NCI-H2196 treated with DMSO at 0.1 percent for 48 hours (cell line): Measurements from ENCODE around the gene RELA.
"Not testable (repeated sequence)": the region's sequence is repeated elsewhere in the genome, so short reads cannot be mapped to it uniquely, and the experiment has no call there.

ENCODE experiments used
- DNase-seq: peaks from one replicate; lab custom pipeline; 2025; ENCODE audit not compliant: unreplicated experiment; lab: John Stamatoyannopoulos, UW

RELA gene

DNA sequence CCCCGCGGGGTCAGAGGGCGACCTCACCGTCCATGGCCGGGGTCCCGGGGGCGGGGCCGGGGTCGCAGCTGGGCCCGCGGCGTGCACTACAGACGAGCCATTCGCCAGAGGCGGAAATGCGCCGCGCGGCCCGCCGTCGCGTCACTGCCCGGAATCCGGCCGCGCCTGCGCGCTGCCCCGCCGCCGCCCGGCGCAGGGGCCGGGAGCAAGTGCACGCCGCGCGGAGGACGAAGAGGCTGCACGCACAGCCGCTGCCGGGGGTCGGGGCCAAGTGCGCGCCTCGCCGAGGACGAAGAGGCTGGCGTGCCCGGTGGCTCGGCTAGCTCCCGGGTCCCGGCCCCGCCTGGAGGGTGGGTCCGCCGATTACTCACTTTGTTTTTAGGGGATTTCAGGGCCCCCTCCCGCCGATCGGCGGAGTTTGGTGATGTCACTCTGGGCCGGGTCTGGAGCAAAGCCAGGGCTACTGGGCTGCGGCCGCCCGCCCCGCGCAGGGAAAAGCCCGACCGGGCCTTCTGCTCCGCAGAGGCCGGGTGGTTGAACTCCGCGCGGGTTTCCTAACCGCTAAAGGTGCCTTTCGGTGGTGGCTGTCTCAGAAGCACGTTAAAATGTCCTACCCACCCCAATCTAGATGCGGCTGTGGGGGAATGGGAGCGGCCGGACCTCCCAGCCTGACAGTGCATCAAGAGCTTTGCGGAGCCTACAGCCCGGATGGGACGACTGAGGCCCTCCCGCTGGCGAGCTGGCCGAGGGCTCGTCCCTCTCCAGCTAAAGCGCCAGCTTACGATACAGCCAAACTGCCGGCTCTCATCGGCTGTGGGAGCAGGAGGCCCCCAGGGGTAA lies at the start of gene RELA:
Gene RELA, minus strand, starts transcription at position 118 of the 840 bp plus-strand sequence. Its CDS starts 84 bp downstream, at position 34.
- peak; percentile 83 for DNase-seq

DNA sequence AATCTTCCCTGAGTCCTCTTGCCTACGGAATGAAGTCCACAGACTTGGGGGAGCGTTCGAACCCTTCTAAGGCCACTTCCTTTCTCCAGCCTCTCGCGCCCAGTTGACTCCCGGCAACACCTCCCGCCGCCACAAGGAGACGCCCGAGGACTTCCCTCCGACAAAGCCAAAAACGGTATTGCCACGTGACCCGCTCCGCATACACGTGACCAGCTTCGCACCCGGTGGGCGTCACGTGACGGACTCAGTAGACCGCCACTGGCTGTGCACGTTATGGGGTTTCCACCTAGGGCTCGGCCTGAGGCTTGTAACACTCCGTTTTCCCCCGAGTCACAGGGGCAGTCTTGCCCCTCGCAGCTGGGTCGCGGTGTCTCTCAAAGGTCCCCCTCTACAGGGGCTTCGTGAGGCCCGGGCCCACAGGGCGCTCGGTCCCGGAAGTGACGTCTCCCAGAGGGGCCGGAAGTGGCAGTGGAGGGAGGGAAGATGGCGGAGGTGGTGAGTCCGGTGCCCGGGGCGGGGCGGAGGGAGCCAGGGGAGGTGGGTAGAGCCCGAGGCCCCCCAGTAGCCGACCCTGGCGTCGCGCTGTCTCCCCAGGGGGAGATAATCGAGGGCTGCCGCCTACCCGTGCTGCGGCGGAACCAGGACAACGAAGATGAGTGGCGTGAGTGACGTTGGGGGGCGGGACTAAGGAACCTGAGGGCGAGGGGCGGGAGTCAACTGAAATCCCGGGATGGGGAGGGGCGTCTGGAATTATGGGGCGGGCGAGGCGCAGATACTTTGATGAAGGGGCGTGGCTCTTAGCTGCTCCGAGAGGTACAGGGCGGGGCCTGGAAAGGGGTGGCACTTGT lies 49.3 kb upstream of the RELA start, which contains the start of gene KAT5:
Gene KAT5, plus strand, starts transcription at position 468 of the 848 bp plus-strand sequence. Its CDS starts 16 bp downstream, at position 484.
- peak; percentile 99 for DNase-seq

DNA sequence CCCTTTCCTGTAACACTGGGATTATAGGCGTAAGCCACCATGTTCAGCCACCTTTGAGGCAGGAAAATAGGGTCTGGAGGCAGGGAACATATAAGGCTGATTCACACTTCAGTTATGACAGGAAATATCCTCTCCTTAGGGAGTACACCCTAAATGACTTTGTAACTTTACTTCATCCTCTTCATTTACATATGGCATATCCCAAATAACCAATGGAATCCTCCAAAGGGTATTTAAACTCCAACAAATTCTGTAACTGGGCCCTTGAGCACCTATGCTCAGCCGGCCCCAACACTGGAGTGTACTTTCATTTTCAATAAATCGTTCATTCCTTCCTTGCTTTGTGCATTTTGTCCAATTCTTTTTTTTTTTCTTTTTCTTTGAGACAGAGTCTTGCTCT lies 47.7 kb upstream of the RELA start:
- DNase-seq, result no peak

DNA sequence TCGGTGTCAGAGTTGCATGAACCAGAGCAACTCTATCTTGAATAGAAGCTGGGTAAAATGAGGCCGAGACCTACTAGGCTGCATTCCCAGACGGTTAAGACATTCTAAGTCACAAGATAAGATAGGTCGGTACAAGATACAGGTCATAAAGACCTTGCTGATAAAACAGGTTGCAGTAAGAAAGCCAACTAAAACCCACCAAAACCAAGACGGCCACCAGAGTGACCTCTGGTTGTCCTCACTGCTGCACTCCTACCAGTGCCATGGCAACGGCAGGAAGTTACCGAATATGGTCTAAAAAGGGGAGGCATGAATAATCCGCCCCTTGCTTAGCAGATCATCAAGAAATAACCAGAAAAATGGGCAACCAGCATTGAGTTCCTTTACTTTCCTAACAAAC lies 46.9 kb upstream of the RELA start:
- DNase-seq, result no peak

DNA sequence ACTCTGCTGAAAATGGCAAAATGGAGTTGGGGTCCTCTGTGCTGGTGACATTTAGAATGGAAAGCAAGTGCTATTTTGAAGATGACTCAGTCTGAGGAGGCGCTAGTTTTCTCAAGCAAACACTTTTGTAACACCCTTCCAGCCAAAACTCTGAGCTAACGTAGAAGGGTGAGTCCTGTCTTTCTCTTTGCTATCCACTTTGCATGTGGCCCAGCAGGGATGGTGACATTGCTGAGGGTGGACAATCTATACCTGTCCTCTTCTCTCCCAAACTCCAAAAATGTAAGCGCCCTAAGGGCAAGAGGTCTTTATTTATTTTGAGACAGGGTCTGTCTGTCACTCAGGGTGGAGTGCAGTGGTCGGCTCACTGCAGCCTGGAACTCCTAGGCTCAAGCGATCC lies 45.7 kb upstream of the RELA start:
- no peak for DNase-seq

DNA sequence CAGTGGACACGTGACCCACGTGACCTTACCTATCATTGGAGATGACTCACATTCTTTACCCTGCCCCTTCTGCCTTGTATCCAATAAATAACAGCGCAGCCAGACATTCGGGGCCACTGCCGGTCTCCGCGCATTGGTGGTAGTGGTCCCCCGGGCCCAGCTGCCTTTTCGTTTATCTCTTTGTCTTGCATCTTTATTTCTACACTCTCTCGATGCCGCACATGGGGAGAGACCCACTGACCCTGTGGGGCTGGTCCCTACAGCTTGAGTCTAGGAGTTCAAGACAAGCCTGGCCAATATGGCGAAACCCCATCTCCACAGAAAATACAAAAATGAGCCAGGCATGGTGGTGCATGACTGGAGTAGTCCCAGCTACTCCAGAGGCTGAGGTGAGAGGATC lies 44.3 kb upstream of the RELA start:
- DNase-seq, result not testable (repeated sequence)

DNA sequence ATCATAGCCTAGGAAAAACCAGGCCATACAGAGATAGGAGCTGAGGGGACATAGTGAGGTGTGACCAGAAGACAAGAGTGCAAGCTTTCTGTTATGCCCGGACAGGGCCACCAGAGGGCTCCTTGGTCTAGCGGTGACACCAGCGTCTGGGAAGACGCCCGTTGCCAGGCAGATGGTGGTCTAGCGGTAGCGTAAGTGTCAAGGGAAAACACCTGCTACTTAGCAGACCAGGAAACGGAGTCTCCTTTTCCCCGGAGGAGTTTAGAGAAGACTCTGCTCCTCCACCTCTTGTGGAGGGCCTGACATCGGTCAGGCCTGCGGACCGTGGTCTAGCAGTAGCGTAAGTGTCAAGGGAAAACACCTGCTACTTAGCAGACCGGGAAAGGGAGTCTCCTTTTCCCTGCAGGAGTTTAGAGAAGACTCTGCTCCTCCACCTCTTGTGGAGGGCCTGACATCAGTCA lies 43.6 kb upstream of the RELA start:
- not testable (repeated sequence) for DNase-seq

DNA sequence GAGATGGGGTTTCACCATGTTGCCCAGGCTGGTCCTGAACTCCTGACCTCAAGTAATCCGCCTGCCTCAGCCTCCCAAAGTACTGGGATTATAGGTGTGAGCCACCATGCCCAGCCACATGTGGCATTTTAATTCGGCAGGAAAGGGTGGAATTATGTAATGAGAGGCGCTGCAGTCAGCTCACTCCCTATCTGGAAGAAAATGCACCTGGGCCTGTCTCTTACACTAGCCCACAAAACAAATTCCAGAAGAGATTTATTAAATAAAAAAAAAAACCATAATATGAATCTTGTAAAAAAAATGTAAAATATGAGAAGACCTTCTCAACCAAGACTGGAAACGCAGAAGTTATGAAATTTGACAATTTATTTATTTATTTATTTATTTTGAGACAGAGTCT lies 41.1 kb upstream of the RELA start:
- no peak for DNase-seq

DNA sequence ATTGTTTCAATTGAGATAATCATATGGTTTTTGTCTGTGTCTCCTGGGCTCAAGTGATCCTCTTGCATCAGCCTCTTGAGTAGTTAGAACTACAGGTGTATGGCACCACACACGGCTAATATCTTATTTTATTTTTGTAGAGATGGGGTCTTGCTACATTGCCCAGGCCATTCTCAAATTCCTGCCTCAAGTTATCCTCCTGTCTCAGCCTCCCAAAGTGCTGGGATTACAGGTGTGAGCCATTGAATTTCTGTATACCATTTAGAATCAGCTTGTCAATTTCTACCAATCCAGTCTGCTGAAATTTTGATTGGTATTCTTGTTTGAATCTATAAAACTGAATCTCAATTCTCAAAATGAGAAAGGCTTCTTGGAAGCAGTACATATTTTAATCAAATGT lies 39.0 kb upstream of the RELA start:
- DNase-seq, result no peak

DNA sequence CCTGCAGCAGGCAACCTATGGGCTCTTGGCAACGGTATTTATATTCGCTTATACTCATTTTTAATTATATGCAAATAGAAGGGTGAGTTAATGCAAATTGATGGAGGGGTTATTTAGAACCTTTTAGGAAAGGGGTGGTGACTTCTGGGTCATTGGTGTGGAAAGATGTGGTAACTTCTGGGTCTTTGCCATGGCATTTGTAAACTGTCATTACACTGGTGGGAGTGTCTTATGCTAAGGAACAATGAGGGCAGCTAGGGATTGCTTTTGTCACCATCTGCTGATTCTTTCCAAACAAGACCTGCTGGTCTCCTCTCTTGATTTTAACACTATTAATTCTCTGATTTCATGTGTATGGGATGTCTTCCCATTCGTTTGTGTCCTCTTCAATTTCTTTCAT lies 37.7 kb upstream of the RELA start:
- no peak for DNase-seq

DNA sequence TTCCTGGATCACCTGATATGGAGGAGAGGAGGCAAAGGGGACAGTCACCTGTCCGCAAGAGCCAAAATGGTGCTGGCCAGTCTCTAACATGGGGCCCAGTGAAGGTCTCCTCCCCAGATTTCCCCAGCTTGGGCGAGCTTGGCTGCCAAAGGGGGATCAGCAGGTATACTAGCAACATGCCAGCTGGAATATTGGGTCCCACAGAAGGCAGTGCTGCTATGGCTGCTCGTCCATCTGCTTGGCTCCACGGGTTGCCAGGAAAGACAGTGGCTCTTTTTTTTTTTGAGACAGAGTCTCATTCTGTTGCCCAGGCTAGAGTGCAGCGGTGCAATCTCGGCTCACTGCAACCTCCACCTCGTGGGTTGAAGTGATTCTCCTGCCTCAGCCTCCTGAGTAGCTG lies 36.6 kb upstream of the RELA start:
- DNase-seq, result no peak

DNA sequence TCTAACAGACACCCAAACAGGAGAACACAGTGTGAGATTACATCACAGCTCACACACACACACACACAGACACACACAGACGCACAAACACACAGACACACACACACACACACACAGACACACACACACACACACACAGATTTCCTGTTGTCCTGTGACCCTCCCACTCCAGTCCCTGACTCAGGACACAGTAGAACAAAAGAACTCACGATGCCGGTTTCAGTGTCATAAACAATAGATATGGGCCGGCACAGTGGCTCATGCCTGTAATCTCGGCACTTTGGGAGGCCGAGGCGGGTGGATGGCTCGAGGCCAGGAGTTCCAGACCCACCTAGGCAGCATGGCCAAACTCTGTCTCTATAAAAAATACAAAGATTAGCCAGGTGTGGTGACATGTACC lies 35.5 kb upstream of the RELA start:
- DNase-seq, result no peak

DNA sequence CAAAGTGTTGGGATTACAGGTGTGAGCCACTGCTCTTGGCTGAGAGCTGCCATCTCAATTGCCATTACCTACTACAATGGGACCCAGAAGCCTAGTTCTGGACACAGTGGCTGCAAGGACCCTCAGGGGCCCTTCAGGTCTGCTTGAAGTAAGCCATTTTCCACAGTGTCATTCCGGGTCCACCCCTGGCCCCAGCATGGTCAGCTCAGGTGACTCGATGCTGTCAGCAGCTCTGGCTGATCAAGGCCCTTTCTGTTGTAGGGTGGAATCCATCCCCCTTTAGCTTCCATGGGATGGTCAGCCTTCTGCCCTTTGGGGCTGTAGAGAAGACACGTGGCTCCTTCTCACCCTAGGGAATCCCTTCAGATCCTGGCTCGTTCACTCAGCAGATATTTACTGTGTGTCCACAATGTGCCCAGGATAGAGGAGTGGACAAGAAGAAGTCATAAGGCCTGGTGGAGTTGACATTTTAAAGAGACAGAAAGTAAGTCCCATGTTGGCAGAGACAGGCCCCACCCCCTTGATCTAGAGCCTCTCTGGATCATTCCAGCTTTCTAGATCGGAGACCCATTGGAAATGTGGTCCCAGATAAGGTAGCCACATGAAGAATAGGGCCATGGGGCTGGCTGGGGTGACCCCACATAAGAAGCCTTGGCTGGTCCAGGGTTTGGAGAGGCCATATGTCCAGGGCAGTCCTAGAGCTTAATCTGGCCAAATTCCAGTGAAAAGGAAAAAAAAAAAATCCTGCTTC lies 34.3 kb upstream of the RELA start:
- DNase-seq, result no peak

DNA sequence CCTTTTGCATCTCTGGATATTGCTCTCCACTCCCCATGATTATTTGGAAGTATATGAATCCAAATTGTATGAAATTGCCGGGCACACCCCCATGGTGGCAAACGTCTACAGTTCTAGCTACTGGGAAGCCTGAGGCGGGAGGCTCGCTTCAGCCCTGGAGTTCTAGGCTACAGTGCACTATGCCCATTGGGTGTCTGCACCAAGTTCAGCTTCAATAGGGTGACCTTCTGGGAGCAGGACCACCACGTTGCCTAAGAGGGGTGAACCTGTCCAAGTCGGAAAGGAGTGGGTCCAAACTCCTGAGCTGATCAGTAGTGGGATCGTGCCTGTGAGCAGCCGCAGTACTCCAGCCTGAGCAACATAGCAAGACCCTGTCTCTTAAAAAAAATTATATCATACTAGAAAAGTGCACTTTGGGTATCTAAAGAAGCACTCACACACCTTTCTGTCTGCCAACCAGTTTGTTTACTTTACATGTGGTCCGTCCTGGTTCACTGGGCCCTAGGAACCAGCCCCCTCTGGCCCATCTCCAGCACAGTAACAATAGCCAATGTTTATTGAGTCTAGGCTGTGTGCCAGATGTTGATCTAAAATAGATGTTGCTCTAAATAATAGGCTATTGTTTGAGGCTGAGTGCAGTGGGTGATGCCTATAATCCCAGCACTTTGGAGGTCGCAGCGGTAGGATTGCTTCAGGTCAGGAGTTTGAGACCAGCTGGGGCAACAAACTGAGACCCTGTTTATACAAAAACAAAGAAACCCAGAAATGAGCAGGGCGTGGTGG lies 32.9 kb upstream of the RELA start:
- DNase-seq, result peak; percentile 88

DNA sequence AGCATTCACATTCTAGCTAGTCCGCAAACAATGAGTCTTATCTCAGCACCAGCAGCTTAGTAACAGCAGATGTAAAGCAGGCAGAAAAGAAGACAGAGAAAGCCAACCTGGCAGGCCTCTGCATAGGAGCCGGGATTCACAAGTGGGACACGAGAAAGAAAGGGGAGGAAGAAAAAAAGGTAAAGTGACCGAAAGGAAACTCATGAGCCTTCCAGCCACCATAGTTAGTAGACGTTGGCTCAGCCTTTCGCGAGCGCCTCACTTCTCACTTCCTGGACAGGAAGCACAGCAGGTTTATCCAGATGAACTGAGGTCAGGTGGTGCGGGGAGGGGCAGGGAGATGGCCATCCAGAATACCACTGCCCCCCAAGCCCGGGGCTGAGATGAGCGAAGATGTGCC lies 29.7 kb upstream of the RELA start:
- DNase-seq, result no peak

DNA sequence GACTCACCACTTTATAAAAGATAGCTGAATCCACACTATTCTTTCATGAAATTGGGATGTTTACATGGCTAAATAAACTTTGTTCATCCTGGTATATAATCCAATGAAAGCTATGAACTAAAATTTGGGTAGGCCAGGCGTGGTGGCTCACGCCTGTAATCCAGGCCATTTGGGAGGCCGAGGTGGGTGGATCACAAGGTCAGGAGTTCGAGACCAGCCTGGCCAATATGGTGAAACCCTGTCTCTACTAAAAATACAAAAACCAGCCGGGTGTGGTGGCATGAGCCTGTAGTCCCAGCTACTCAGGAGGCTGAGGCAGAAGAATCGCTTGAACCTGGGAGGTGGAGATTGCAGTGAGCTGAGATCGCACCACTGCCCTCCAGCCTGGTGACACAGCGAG lies 29.1 kb upstream of the RELA start:
- DNase-seq, result not testable (repeated sequence)

DNA sequence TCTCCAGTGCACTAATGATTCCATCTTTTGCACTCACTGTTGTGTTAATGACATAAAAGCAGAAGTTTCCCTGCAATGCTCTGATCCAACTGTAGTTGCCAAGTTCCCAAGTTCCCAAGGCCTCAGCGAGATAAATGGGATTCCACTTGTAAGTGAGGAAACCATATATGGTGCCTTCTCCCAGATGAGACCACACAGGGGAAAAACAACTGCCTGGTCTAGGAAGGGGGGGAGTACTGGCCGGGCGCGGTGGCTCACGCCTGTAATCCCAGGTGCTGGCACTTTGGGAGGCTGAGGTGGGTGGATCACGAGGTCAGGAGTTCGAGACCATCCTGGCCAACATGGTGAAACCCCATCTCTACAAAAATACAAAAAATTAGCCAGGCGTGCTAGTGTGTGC lies 23.3 kb upstream of the RELA start:
- DNase-seq, result no peak

DNA sequence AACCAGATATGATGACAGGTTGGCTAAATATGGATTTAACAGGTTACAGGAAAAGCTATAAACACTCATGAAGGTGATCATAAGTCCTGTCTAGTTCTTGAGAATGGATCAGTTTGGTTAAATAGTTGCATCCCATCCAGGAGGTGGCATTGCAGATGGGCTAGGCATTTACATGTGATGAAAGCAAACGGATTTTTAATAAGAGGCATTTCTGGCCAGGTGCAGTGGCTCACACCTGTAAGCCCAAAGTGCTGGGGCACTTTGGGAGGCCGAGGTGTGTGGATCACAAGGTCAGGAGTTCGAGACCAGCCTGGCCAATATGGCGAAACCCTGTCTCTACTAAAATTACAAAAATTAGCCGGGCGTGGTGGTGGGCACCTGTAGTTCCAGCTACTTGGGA lies 20.8 kb upstream of the RELA start:
- not testable (repeated sequence) for DNase-seq

DNA sequence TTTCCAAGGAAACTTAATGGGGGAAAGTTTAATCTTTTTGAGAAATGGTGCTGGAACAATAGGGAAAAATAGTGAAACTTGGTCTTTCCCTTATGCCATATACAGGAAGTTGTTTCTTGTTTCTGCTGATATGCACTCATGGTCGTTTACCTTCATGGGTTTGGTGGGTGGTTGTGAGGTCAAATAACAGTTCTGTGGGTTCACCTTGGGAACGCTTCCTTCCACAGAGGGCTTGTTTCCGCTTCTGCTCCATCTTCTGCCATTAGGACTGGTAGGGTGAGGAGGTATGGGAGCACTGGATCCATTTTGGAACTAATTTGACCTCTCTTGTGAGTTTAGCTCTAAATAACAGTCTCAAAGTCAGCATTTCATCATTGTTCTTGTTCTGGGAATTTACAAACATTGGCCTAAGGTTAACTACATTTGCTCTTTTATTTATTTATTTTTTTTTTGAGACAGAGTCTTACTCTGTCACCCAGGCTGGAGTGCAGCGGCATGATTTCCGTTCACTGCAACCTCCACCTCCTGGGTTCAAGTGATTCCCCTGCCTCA lies 17.6 kb upstream of the RELA start:
- DNase-seq, result no peak

DNA sequence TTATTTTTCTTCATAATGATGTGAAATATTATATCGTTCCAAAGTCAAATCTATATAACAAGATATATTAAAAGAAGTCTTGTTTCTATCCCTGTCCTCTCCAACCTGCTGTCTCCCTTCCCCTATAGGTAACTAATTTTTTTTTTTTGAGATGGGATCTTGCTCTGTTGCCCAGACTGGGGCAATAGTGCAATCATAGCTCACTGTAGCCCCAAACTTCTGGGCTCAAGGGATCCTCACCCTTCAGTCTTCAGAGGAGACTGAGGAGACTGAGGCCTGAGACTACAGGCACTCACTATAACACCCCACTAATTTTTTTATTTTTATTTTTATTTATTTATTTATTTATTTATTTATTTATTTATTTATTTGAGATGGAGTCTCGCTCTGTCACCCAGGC lies 10.3 kb upstream of the RELA start:
- no peak for DNase-seq
